ENCODE results near the gene PTGES2. TPM values are rescaled to one million over a fixed set of nuclear protein-coding genes. Genes with fewer than 3 reads are reported as not detected.

The PTGES2 gene
- total and polyA plus RNA-seq, 9 of the 15 experiments (the other 6 are each of a cell fraction or from before 2014, with no cell fraction given), result 2.4 to 196 (median 90.1) TPM

DNA sequence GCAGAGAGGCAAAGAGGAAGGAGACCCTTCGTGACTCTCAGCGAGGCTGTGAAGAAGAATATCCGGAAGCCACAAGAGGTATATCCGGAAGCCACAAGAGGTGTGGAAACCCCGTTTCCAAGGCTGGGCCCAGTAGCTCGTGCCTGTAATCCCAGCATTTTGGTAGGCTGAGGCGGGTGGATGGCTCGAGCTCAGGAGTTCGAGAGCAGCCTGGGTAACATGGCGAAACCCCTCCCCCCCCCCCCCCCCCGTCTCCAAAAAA lies 31.9 kb upstream of the PTGES2 start (continued):
- TF ChIP-seq KDM5B (IDR thresholded peaks at IDR 0.05; ENCODE audit: insufficient replicate concordance, low read depth, low read length), result peak; percentile 52
- TF ChIP-seq TAF1 (IDR thresholded peaks at IDR 0.05; ENCODE audit: control insufficient read depth, extremely low read depth, insufficient read depth, low read length, severe bottlenecking), result no peak
- TF ChIP-seq JUN (IDR thresholded peaks at IDR 0.05; ENCODE audit: borderline replicate concordance, low read depth, low read length), result no peak
- no peak for TF ChIP-seq JUN (CRISPR knock-in tag; IDR thresholded peaks at IDR 0.05; ENCODE audit: borderline replicate concordance)
- TF ChIP-seq MXI1 (IDR thresholded peaks at IDR 0.05; ENCODE audit: low read depth, low read length), result no peak
- TF ChIP-seq PYGO2 (tag; IDR thresholded peaks at IDR 0.05), result no peak
- TF ChIP-seq MEF2A (IDR thresholded peaks at IDR 0.05; ENCODE audit: control insufficient read depth, low read depth, low read length), result no peak
- no peak for TF ChIP-seq RFX5 (IDR thresholded peaks at IDR 0.05; ENCODE audit: low read depth, low read length)
- TF ChIP-seq CEBPG (CRISPR knock-in tag; IDR thresholded peaks at IDR 0.05), result no peak
- no peak for TF ChIP-seq CEBPG (tag; conservative IDR thresholded peaks at IDR 0.05 in 1 of 2, IDR thresholded peaks at IDR 0.05 in 1 of 2)
- TF ChIP-seq CBX8 (IDR thresholded peaks at IDR 0.05; ENCODE audit: borderline replicate concordance, extremely low read depth, low read depth, low read length, poor library complexity, severe bottlenecking), result no peak
- no peak for TF ChIP-seq FOSL1 (tag; conservative IDR thresholded peaks at IDR 0.05)
- TF ChIP-seq MCM2 (IDR thresholded peaks at IDR 0.05; ENCODE audit: low read depth), result no peak
- no peak for TF ChIP-seq POLR2H (tag; IDR thresholded peaks at IDR 0.05; ENCODE audit: low read depth)
- TF ChIP-seq, protein P1, sequence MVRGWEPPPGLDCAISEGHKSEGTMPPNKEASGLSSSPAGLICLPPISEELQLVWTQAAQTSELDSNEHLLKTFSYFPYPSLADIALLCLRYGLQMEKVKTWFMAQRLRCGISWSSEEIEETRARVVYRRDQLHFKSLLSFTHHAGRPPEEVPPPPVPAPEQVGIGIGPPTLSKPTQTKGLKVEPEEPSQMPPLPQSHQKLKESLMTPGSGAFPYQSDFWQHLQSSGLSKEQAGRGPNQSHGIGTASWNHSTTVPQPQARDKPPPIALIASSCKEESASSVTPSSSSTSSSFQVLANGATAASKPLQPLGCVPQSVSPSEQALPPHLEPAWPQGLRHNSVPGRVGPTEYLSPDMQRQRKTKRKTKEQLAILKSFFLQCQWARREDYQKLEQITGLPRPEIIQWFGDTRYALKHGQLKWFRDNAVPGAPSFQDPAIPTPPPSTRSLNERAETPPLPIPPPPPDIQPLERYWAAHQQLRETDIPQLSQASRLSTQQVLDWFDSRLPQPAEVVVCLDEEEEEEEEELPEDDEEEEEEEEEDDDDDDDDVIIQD (CRISPR knock-in tag; IDR thresholded peaks at IDR 0.05), result no peak
- TF ChIP-seq, protein P2, sequence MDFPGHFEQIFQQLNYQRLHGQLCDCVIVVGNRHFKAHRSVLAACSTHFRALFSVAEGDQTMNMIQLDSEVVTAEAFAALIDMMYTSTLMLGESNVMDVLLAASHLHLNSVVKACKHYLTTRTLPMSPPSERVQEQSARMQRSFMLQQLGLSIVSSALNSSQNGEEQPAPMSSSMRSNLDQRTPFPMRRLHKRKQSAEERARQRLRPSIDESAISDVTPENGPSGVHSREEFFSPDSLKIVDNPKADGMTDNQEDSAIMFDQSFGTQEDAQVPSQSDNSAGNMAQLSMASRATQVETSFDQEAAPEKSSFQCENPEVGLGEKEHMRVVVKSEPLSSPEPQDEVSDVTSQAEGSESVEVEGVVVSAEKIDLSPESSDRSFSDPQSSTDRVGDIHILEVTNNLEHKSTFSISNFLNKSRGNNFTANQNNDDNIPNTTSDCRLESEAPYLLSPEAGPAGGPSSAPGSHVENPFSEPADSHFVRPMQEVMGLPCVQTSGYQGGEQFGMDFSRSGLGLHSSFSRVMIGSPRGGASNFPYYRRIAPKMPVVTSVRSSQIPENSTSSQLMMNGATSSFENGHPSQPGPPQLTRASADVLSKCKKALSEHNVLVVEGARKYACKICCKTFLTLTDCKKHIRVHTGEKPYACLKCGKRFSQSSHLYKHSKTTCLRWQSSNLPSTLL (IDR thresholded peaks at IDR 0.05), result no peak
- TF ChIP-seq SMAD3 (CRISPR knock-in tag; conservative IDR thresholded peaks at IDR 0.05), result no peak
- no peak for TF ChIP-seq EWSR1 (IDR thresholded peaks at IDR 0.05; ENCODE audit: borderline replicate concordance, low read depth, partially characterized antibody)
- TF ChIP-seq, protein P3, sequence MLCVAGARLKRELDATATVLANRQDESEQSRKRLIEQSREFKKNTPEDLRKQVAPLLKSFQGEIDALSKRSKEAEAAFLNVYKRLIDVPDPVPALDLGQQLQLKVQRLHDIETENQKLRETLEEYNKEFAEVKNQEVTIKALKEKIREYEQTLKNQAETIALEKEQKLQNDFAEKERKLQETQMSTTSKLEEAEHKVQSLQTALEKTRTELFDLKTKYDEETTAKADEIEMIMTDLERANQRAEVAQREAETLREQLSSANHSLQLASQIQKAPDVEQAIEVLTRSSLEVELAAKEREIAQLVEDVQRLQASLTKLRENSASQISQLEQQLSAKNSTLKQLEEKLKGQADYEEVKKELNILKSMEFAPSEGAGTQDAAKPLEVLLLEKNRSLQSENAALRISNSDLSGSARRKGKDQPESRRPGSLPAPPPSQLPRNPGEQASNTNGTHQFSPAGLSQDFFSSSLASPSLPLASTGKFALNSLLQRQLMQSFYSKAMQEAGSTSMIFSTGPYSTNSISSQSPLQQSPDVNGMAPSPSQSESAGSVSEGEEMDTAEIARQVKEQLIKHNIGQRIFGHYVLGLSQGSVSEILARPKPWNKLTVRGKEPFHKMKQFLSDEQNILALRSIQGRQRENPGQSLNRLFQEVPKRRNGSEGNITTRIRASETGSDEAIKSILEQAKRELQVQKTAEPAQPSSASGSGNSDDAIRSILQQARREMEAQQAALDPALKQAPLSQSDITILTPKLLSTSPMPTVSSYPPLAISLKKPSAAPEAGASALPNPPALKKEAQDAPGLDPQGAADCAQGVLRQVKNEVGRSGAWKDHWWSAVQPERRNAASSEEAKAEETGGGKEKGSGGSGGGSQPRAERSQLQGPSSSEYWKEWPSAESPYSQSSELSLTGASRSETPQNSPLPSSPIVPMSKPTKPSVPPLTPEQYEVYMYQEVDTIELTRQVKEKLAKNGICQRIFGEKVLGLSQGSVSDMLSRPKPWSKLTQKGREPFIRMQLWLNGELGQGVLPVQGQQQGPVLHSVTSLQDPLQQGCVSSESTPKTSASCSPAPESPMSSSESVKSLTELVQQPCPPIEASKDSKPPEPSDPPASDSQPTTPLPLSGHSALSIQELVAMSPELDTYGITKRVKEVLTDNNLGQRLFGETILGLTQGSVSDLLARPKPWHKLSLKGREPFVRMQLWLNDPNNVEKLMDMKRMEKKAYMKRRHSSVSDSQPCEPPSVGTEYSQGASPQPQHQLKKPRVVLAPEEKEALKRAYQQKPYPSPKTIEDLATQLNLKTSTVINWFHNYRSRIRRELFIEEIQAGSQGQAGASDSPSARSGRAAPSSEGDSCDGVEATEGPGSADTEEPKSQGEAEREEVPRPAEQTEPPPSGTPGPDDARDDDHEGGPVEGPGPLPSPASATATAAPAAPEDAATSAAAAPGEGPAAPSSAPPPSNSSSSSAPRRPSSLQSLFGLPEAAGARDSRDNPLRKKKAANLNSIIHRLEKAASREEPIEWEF (CRISPR knock-in tag; IDR thresholded peaks at IDR 0.05), result no peak
- TF ChIP-seq ESRRA (IDR thresholded peaks at IDR 0.05; ENCODE audit: borderline replicate concordance, low read depth), result no peak
- TF ChIP-seq RBFOX2 (IDR thresholded peaks at IDR 0.05; ENCODE audit: low read depth, low read length), result no peak
